Measurements from ENCODE around the gene FBXL22.

DNA sequence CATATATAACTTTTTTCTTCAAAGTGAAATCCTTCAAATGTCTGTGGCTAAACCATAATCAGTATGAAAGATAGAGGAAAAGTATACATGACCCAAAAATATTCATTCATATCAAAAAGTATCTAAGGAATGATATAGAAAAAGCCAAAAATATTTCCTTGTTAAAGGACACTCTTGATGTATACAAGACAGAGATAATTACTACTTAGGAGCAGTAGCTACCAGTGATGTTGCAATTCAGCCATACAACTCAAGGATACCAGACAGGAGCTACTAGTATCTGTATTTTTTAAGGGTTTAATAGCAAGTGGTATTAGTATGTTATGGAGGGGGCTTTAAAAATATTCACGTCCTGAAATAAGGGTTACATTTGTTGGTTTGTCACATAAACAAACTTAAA, 37.0 kb downstream of the FBXL22 start:
- TF ChIP-seq, protein P1, sequence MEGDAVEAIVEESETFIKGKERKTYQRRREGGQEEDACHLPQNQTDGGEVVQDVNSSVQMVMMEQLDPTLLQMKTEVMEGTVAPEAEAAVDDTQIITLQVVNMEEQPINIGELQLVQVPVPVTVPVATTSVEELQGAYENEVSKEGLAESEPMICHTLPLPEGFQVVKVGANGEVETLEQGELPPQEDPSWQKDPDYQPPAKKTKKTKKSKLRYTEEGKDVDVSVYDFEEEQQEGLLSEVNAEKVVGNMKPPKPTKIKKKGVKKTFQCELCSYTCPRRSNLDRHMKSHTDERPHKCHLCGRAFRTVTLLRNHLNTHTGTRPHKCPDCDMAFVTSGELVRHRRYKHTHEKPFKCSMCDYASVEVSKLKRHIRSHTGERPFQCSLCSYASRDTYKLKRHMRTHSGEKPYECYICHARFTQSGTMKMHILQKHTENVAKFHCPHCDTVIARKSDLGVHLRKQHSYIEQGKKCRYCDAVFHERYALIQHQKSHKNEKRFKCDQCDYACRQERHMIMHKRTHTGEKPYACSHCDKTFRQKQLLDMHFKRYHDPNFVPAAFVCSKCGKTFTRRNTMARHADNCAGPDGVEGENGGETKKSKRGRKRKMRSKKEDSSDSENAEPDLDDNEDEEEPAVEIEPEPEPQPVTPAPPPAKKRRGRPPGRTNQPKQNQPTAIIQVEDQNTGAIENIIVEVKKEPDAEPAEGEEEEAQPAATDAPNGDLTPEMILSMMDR (tag by site-specific recombination; IDR thresholded peaks at IDR 0.05), result no peak
- TF ChIP-seq ZBTB7A (tag by site-specific recombination; IDR thresholded peaks at IDR 0.05; ENCODE audit: low read depth) (no peak), SCRT2 (tag by site-specific recombination; IDR thresholded peaks at IDR 0.05) (no peak), ZNF830 (tag by site-specific recombination; IDR thresholded peaks at IDR 0.05; ENCODE audit: low read depth) (no peak), ZNF791 (tag by site-specific recombination; IDR thresholded peaks at IDR 0.05) (no peak), RBAK (tag by site-specific recombination; IDR thresholded peaks at IDR 0.05) (no peak), ZFP3 (tag by site-specific recombination; IDR thresholded peaks at IDR 0.05; ENCODE audit: low read depth) (no peak), KLF7 (tag by site-specific recombination; IDR thresholded peaks at IDR 0.05; ENCODE audit: borderline replicate concordance) (no peak), ZNF571 (tag by site-specific recombination; IDR thresholded peaks at IDR 0.05) (no peak), ZNF114 (tag by site-specific recombination; IDR thresholded peaks at IDR 0.05) (no peak)
- TF ChIP-seq, protein P2, sequence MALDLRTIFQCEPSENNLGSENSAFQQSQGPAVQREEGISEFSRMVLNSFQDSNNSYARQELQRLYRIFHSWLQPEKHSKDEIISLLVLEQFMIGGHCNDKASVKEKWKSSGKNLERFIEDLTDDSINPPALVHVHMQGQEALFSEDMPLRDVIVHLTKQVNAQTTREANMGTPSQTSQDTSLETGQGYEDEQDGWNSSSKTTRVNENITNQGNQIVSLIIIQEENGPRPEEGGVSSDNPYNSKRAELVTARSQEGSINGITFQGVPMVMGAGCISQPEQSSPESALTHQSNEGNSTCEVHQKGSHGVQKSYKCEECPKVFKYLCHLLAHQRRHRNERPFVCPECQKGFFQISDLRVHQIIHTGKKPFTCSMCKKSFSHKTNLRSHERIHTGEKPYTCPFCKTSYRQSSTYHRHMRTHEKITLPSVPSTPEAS (tag by site-specific recombination; IDR thresholded peaks at IDR 0.05), result no peak
- TF ChIP-seq, protein P3, sequence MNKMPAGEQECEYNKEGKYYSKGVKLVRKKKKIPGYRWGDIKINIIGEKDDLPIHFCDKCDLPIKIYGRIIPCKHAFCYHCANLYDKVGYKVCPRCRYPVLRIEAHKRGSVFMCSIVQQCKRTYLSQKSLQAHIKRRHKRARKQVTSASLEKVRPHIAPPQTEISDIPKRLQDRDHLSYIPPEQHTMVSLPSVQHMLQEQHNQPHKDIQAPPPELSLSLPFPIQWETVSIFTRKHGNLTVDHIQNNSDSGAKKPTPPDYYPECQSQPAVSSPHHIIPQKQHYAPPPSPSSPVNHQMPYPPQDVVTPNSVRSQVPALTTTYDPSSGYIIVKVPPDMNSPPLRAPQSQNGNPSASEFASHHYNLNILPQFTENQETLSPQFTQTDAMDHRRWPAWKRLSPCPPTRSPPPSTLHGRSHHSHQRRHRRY (tag by site-specific recombination; IDR thresholded peaks at IDR 0.05), result no peak
- TF ChIP-seq, protein P4, sequence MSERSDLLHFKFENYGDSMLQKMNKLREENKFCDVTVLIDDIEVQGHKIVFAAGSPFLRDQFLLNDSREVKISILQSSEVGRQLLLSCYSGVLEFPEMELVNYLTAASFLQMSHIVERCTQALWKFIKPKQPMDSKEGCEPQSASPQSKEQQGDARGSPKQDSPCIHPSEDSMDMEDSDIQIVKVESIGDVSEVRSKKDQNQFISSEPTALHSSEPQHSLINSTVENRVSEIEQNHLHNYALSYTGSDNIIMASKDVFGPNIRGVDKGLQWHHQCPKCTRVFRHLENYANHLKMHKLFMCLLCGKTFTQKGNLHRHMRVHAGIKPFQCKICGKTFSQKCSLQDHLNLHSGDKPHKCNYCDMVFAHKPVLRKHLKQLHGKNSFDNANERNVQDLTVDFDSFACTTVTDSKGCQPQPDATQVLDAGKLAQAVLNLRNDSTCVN (tag by site-specific recombination; optimal IDR thresholded peaks at IDR 0.05), result no peak
- TF ChIP-seq, protein P5, sequence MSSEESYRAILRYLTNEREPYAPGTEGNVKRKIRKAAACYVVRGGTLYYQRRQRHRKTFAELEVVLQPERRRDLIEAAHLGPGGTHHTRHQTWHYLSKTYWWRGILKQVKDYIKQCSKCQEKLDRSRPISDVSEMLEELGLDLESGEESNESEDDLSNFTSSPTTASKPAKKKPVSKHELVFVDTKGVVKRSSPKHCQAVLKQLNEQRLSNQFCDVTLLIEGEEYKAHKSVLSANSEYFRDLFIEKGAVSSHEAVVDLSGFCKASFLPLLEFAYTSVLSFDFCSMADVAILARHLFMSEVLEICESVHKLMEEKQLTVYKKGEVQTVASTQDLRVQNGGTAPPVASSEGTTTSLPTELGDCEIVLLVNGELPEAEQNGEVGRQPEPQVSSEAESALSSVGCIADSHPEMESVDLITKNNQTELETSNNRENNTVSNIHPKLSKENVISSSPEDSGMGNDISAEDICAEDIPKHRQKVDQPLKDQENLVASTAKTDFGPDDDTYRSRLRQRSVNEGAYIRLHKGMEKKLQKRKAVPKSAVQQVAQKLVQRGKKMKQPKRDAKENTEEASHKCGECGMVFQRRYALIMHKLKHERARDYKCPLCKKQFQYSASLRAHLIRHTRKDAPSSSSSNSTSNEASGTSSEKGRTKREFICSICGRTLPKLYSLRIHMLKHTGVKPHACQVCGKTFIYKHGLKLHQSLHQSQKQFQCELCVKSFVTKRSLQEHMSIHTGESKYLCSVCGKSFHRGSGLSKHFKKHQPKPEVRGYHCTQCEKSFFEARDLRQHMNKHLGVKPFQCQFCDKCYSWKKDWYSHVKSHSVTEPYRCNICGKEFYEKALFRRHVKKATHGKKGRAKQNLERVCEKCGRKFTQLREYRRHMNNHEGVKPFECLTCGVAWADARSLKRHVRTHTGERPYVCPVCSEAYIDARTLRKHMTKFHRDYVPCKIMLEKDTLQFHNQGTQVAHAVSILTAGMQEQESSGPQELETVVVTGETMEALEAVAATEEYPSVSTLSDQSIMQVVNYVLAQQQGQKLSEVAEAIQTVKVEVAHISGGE (tag by site-specific recombination; conservative IDR thresholded peaks at IDR 0.05; ENCODE audit: low read depth), result no peak
